GM23338 (cell line): ENCODE results near the gene TBKBP1. TPM values are rescaled to one million over a fixed set of nuclear protein-coding genes. Genes with fewer than 3 reads are reported as not detected.

Experiments used
- ATAC-seq: fragments of 200-7000 bp; cut with Tn5 transposase; 3 replicates; pipeline ENCODE4 v1.9.1; 2020
- DNase-seq: peaks from one replicate; pipeline ENCODE4 v3.0.0-alpha.2; 2015; ENCODE audit warnings: low spot score
- H2AFZ ChIP-seq: fragments of 200-600 bp; sonication (generic); 2 replicates; pipeline ENCODE4 v1.8.0; 2016; ENCODE audit warnings: antibody characterized with exemption, mild to moderate bottlenecking, moderate library complexity
- H3F3A ChIP-seq: fragments of 200-600 bp; sonication (generic); replicated peaks from 2 replicates; pipeline ENCODE4 v1.8.0; 2017; ENCODE audit warnings: antibody characterized with exemption, mixed run types, low read depth
- H3K27ac ChIP-seq: fragments of 200-600 bp; sonication (generic); 2 replicates; pipeline ENCODE4 v1.6.1; 2016; ENCODE audit warnings: low read depth
- H3K27me3 ChIP-seq: fragments of 200-600 bp; sonication (generic); 2 replicates; pipeline ENCODE4 v1.8.0; 2016; ENCODE audit warnings: mild to moderate bottlenecking, mixed run types, moderate library complexity; ENCODE audit not compliant: insufficient read depth
- H3K36me3 ChIP-seq: fragments of 200-600 bp; sonication (generic); 2 replicates; pipeline ENCODE4 v1.8.0; 2016; ENCODE audit warnings: mild to moderate bottlenecking; ENCODE audit not compliant: insufficient read depth
- H3K4me1 ChIP-seq: fragments of 200-600 bp; sonication (generic); 2 replicates; pipeline ENCODE4 v1.8.0; 2016; ENCODE audit warnings: mild to moderate bottlenecking, moderate library complexity; ENCODE audit not compliant: insufficient read depth
- H3K4me2 ChIP-seq: fragments of 200-600 bp; sonication (generic); 2 replicates; pipeline ENCODE4 v1.7.1; 2017; ENCODE audit warnings: mixed run types
- H3K4me3 ChIP-seq: fragments of 200-600 bp; sonication (generic); 2 replicates; pipeline ENCODE4 v1.6.1; 2016; ENCODE audit warnings: mixed run types
- H3K79me2 ChIP-seq: fragments of 200-600 bp; sonication (generic); replicated peaks from 2 replicates; pipeline ENCODE4 v1.8.0; 2017; ENCODE audit warnings: mild to moderate bottlenecking; ENCODE audit not compliant: insufficient read depth
- H3K9me2 ChIP-seq: fragments of 200-600 bp; sonication (generic); 2 replicates; pipeline ENCODE4 v1.8.0; 2017; ENCODE audit not compliant: insufficient read depth
- H4K20me1 ChIP-seq: fragments of 200-600 bp; sonication (generic); replicated peaks from 2 replicates; pipeline ENCODE4 v1.8.0; 2017; ENCODE audit warnings: mild to moderate bottlenecking; ENCODE audit not compliant: insufficient read depth
- H3K27ac Mint-ChIP-seq: 2 replicates; pipeline ENCODE4 v1.8.0; 2020; ENCODE audit warnings: inconsistent platforms, mild to moderate bottlenecking, moderate library complexity, mixed read lengths
- H3K27me3 Mint-ChIP-seq: 3 replicates; pipeline ENCODE4 v1.8.0; 2022; ENCODE audit warnings: low read depth, mild to moderate bottlenecking, moderate library complexity, mixed read lengths, inconsistent platforms; ENCODE audit not compliant: insufficient read depth, poor library complexity
- H3K36me3 Mint-ChIP-seq: 3 replicates; pipeline ENCODE4 v1.8.0; 2021; ENCODE audit warnings: low read depth, mild to moderate bottlenecking, inconsistent platforms, moderate library complexity, mixed read lengths
- H3K4me1 Mint-ChIP-seq: 3 replicates; pipeline ENCODE4 v1.8.0; 2020; ENCODE audit warnings: mild to moderate bottlenecking, inconsistent platforms, mixed read lengths
- H3K4me3 Mint-ChIP-seq: 3 replicates; pipeline ENCODE4 v1.8.0; 2021; ENCODE audit warnings: moderate library complexity, mild to moderate bottlenecking, inconsistent platforms, mixed read lengths
- H3K9me3 Mint-ChIP-seq: 3 replicates; pipeline ENCODE4 v1.8.0; 2020; ENCODE audit warnings: moderate library complexity, mild to moderate bottlenecking, inconsistent platforms, mixed read lengths
- EZH2phosphoT487 ChIP-seq: fragments of 200-600 bp; sonication (generic); IDR thresholded peaks from one replicate; pipeline ENCODE4 v1.8.1; 2018; ENCODE audit warnings: antibody characterized with exemption; ENCODE audit not compliant: unreplicated experiment
- POLR2AphosphoS5 ChIP-seq: IDR thresholded peaks from 2 replicates; pipeline ENCODE4 v1.6.1; 2016; ENCODE audit warnings: antibody characterized with exemption, low read depth
- ZNF114 ChIP-seq: fragments of 250-450 bp; sonication (Bioruptor Pico); IDR thresholded peaks from 2 replicates; pipeline ENCODE4 v1.5.0; 2020; ENCODE audit warnings: mild to moderate bottlenecking, moderate library complexity
- polyA plus RNA-seq: library from polyadenylated mRNA; unstranded; fragments of >200 nt; fragmentation: Nextera tagmentation; extraction: Ambion mirVana; gene quantifications from 2 replicates; pipeline ENCODE4 v1.2.1, GENCODE V29; 2016
- total RNA-seq: library from RNA; depleted of rRNA; stranded (reverse); fragments of >200 nt; shearing (Covaris generic); gene quantifications from 2 replicates; pipeline ENCODE4 v1.2.3, GENCODE V29; 2014
- TF ChIP-seq, protein P1 (sequence below): IDR thresholded peaks from one replicate; pipeline ENCODE4 v1.6.1; 2018; ENCODE audit warnings: antibody characterized with exemption; ENCODE audit not compliant: unreplicated experiment
- TF ChIP-seq, protein P2 (sequence below), 2 experiments: fragments of 200-600 bp in 1 of 2; sonication (generic) in 1 of 2; conservative IDR thresholded peaks; 2 replicates each; pipeline versions ENCODE4 v1.5.1 to v1.6.1; 2016 to 2017; ENCODE audit warnings: antibody characterized with exemption in 2 of 2, low read depth in 2 of 2, mild to moderate bottlenecking in 2 of 2, moderate library complexity in 1 of 2

TBKBP1 gene
- total and polyA plus RNA-seq, 2 experiments from 2014 or later = 2.5 to 12.1 TPM

DNA sequence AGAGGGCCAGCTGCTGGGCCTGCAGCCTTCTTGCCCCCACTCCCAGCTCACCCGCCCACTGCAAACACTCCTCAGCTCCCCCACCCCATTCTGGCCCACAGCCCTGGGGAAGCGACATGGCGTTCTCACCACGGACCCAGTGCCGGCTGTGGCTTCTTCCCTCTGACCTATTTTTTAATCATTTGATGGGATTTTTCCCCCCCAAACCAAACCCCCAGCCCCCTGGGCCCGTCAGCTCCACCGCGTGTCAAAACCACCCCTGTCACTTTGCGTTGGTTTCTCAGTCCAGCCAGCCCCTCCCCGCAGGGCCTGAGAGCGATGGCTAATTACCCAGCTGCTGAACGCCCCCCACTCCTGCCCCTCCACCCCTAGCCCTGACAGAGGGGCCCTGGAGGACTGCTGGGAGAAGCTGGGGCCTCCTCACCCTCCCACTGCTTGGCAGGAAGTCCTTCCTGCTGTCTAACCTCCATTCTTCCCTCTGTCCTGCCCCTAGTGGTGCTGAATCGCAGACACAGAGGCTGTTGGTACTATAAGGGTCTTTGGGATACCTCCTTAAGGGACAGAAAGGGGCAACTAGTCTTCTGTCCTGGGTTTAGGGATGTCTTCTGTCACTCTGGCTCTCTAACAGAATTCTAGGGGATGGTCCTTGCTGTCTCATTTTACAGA lies 31.6 kb downstream of the TBKBP1 start:
- H3K27ac Mint-ChIP-seq = no peak overlapping the region
- H3K4me3 ChIP-seq = no peak overlapping the region
- H3F3A ChIP-seq = no peaks in the 10 kb centered on the region
- TF ChIP-seq, protein P1, sequence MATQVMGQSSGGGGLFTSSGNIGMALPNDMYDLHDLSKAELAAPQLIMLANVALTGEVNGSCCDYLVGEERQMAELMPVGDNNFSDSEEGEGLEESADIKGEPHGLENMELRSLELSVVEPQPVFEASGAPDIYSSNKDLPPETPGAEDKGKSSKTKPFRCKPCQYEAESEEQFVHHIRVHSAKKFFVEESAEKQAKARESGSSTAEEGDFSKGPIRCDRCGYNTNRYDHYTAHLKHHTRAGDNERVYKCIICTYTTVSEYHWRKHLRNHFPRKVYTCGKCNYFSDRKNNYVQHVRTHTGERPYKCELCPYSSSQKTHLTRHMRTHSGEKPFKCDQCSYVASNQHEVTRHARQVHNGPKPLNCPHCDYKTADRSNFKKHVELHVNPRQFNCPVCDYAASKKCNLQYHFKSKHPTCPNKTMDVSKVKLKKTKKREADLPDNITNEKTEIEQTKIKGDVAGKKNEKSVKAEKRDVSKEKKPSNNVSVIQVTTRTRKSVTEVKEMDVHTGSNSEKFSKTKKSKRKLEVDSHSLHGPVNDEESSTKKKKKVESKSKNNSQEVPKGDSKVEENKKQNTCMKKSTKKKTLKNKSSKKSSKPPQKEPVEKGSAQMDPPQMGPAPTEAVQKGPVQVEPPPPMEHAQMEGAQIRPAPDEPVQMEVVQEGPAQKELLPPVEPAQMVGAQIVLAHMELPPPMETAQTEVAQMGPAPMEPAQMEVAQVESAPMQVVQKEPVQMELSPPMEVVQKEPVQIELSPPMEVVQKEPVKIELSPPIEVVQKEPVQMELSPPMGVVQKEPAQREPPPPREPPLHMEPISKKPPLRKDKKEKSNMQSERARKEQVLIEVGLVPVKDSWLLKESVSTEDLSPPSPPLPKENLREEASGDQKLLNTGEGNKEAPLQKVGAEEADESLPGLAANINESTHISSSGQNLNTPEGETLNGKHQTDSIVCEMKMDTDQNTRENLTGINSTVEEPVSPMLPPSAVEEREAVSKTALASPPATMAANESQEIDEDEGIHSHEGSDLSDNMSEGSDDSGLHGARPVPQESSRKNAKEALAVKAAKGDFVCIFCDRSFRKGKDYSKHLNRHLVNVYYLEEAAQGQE = peak; percentile 62
- TF ChIP-seq, protein P2, sequence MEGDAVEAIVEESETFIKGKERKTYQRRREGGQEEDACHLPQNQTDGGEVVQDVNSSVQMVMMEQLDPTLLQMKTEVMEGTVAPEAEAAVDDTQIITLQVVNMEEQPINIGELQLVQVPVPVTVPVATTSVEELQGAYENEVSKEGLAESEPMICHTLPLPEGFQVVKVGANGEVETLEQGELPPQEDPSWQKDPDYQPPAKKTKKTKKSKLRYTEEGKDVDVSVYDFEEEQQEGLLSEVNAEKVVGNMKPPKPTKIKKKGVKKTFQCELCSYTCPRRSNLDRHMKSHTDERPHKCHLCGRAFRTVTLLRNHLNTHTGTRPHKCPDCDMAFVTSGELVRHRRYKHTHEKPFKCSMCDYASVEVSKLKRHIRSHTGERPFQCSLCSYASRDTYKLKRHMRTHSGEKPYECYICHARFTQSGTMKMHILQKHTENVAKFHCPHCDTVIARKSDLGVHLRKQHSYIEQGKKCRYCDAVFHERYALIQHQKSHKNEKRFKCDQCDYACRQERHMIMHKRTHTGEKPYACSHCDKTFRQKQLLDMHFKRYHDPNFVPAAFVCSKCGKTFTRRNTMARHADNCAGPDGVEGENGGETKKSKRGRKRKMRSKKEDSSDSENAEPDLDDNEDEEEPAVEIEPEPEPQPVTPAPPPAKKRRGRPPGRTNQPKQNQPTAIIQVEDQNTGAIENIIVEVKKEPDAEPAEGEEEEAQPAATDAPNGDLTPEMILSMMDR (conservative IDR thresholded peaks at IDR 0.05; ENCODE audit: low read depth in 2 of 2) = peak; percentile 13 to 43; a peak in 3 of 4 replicates
- TF ChIP-seq EZH2phosphoT487 = no peak
- H3K36me3 ChIP-seq = no peaks in the 10 kb centered on the region
- H2AFZ ChIP-seq = no peak overlapping the region
- no peaks in the 10 kb centered on the region for H3K36me3 Mint-ChIP-seq
- H3K9me3 Mint-ChIP-seq = no peaks in the 10 kb centered on the region
- no peaks in the 10 kb centered on the region for H3K79me2 ChIP-seq
- peaks cover 34% of the 10 kb centered on the region for H3K27me3 ChIP-seq
- peaks cover 20% of the 10 kb centered on the region for H3K27me3 Mint-ChIP-seq
- peaks cover 20% of the 10 kb centered on the region for H3K4me1 Mint-ChIP-seq
- peaks cover 10% of the 10 kb centered on the region; the same call in 1 of the 2 replicates for H3K4me1 ChIP-seq
- no peak overlapping the region for H3K4me2 ChIP-seq
- H3K9me2 ChIP-seq = no peaks in the 10 kb centered on the region
- H4K20me1 ChIP-seq = no peaks in the 10 kb centered on the region
- H3K4me3 Mint-ChIP-seq = no peak overlapping the region
- DNase-seq (no peak), ATAC-seq (no peak)
- H3K27ac ChIP-seq = no peak overlapping the region

DNA sequence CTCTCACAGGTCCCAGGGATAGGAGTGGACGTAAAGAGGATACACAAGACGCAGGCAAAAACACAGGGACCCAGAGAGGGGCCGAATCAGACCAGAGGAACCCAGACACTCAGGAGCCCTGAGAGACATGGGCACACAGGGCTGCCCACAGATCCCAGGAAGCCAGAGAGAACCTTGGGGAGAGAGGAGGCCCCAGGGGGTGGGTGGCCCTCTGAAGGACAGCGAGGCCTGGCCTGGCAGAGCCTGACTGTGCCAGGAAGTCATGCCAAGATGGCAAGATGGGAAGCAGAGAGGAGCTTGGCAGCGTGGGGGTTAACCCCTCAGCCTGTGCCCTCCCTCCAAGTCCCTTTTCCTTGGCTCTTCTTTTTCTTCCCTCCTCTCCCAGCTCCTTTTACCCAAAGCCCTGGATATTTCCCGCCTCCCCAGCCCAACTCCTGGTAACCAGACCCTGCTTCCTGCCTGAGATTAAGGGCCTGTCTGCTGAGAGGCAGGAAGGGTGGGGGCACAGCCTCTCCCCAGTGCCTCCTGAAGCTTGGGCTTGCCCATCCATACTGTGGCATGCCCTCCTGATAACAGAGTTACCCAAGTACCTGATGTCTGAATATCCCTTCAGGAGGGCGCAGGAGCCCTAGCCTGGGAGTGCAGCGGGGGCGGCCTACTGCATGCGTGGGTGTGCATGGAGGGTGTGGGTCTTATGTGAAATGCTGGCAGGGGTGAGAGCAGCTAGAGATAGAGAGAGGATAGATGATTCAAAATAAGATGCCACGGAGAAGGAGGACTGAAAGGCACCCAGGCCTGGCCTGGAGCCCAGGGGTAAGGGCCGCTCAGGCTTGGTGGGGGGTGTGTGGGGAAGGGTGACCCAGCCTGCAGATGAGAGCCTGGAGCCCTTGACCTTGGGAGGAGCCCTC lies 33.1 kb downstream of the TBKBP1 start:
- H3K27me3 ChIP-seq = peaks cover 34% of the 10 kb centered on the region
- no peaks in the 10 kb centered on the region; the same call in 1 of the 2 replicates for H3K4me1 ChIP-seq
- DNase-seq = no peak
- no peaks in the 10 kb centered on the region for H3K36me3 ChIP-seq
- H4K20me1 ChIP-seq = no peaks in the 10 kb centered on the region
- no peak overlapping the region for H3K4me3 ChIP-seq
- H3K4me2 ChIP-seq = no peak overlapping the region
- H2AFZ ChIP-seq = no peak overlapping the region
- no peaks in the 10 kb centered on the region for H3K9me2 ChIP-seq
- H3K9me3 Mint-ChIP-seq = no peaks in the 10 kb centered on the region
- H3K27ac ChIP-seq = no peak overlapping the region
- no peaks in the 10 kb centered on the region for H3F3A ChIP-seq
- no peaks in the 10 kb centered on the region for H3K79me2 ChIP-seq
- peaks cover 13% of the 10 kb centered on the region for H3K4me1 Mint-ChIP-seq
- peak; percentile 14; the same call in 1 of the 3 replicates for ATAC-seq
- H3K36me3 Mint-ChIP-seq = no peaks in the 10 kb centered on the region
- no peak overlapping the region for H3K27ac Mint-ChIP-seq
- H3K4me3 Mint-ChIP-seq = no peak overlapping the region; the same call in 2 of the 3 replicates
- H3K27me3 Mint-ChIP-seq = peaks cover 26% of the 10 kb centered on the region
- TF ChIP-seq POLR2AphosphoS5 (no peak), EZH2phosphoT487 (no peak), ZNF114 (CRISPR knock-in tag) (no peak)
- TF ChIP-seq, protein P2 (conservative IDR thresholded peaks at IDR 0.05; ENCODE audit: low read depth in 2 of 2) = no peak
